Activated CD8-positive, alpha-beta T cell treated with anti-CD3 and anti-CD28 coated beads for 36 hours (primary cell): Measurements from ENCODE around the gene CHRM2. TPM values are rescaled to one million over a fixed set of nuclear protein-coding genes. Genes with fewer than 3 reads are reported as not detected.
"Not testable (repeated sequence)": the region's sequence is repeated elsewhere in the genome, so short reads cannot be mapped to it uniquely, and the experiment has no call there.

ENCODE experiments used
- ATAC-seq: fragments of 200-7000 bp; cut with Tn5 transposase; one replicate; pipeline ENCODE4 v1.10.0; 2021; ENCODE audit warnings: mild to moderate bottlenecking, moderate library complexity
- CTCF ChIA-PET: fragments of 350-600 bp; sonication (Branson Sonifier 250); formaldehyde crosslinking; loops from one replicate; lab custom pipeline; 2021; ENCODE audit warnings: antibody characterized with exemption; lab: Charles Lee
- POLR2A ChIA-PET: fragments of 350-600 bp; sonication (Branson Sonifier 250); formaldehyde crosslinking; loops from one replicate; lab custom pipeline; 2021; ENCODE audit warnings: antibody characterized with exemption; lab: Charles Lee
- DNase-seq: peaks from one replicate; pipeline ENCODE4 v3.0.0-alpha.2; 2020
- H3K27ac Mint-ChIP-seq: one replicate; pipeline ENCODE4 v1.8.0; 2021; ENCODE audit warnings: mild to moderate bottlenecking, mixed read lengths
- H3K27me3 Mint-ChIP-seq: one replicate; pipeline ENCODE4 v1.8.0; 2021; ENCODE audit warnings: mixed read lengths
- H3K36me3 Mint-ChIP-seq: one replicate; pipeline ENCODE4 v1.8.0; 2021; ENCODE audit warnings: low read depth, mixed read lengths
- H3K4me1 Mint-ChIP-seq: one replicate; pipeline ENCODE4 v1.8.0; 2021; ENCODE audit warnings: low read depth, mixed read lengths
- H3K4me3 Mint-ChIP-seq: one replicate; pipeline ENCODE4 v1.8.0; 2021; ENCODE audit warnings: mild to moderate bottlenecking, moderate library complexity, mixed read lengths
- H3K9me3 Mint-ChIP-seq: one replicate; pipeline ENCODE4 v1.8.0; 2021; ENCODE audit warnings: mixed read lengths
- CTCF ChIP-seq: fragments of 200-600 bp; IDR thresholded peaks from one replicate; pipeline ENCODE4 v1.8.0; 2022; ENCODE audit warnings: antibody characterized with exemption, mild to moderate bottlenecking
- intact Hi-C: fragments of 100-400 bp; cut with micrococcal nuclease; formaldehyde crosslinking; loops from one replicate; pipeline ENCODE4 v1.10.0; 2022
- total RNA-seq, 2 experiments: library from RNA; stranded (reverse); gene quantifications; one replicate each; pipeline ENCODE4 v1.2.3, GENCODE V29; 2021

Gene CHRM2
- total RNA-seq: not detected

GRCh38 chr7:136868496-136869000 lies at the start of gene CHRM2:
CHRM2 (plus strand) TSS chr7:136868652; CDS start chr7:137014866, 146,214 bp downstream.
- Mint-ChIP-seq H3K4me1 (no peaks in the 10 kb centered on the region), H3K9me3 (no peaks in the 10 kb centered on the region), H3K27me3 (peaks cover 35% of the 10 kb centered on the region), H3K36me3 (no peaks in the 10 kb centered on the region), H3K27ac (no peak within 1 kb of the TSS), H3K4me3 (no peak within 1 kb of the TSS)
- ChIA-PET CTCF (no interaction called here), POLR2A (no interaction called here)
- DNase-seq (no peak), ATAC-seq (no peak)
- intact Hi-C loops: no loop called here
- TF ChIP-seq CTCF: no peak

GRCh38 chr7:136831398-136831797 lies 37.1 kb upstream of the CHRM2 start:
- ATAC-seq, H3K4me1 Mint-ChIP-seq, H3K27me3 Mint-ChIP-seq, H3K4me3 Mint-ChIP-seq, H3K27ac Mint-ChIP-seq, H3K36me3 Mint-ChIP-seq, POLR2A ChIA-PET, CTCF ChIA-PET, H3K9me3 Mint-ChIP-seq, intact Hi-C loops, DNase-seq: not testable (repeated sequence)

GRCh38 chr7:136845899-136846465 lies 22.5 kb upstream of the CHRM2 start:
- intact Hi-C loops: no loop called here
- H3K36me3 Mint-ChIP-seq: no peaks in the 10 kb centered on the region
- H3K27me3 Mint-ChIP-seq: no peaks in the 10 kb centered on the region
- no peak for DNase-seq
- no peak for TF ChIP-seq CTCF
- ATAC-seq: no peak
- H3K4me1 Mint-ChIP-seq: no peaks in the 10 kb centered on the region
- H3K9me3 Mint-ChIP-seq: peaks cover 16% of the 10 kb centered on the region
- no peak overlapping the region for H3K4me3 Mint-ChIP-seq
- ChIA-PET CTCF (no interaction called here), POLR2A (no interaction called here)
- no peak overlapping the region for H3K27ac Mint-ChIP-seq

GRCh38 chr7:136847858-136848257 lies 20.6 kb upstream of the CHRM2 start:
- H3K27me3 Mint-ChIP-seq: no peaks in the 10 kb centered on the region
- no peaks in the 10 kb centered on the region for H3K36me3 Mint-ChIP-seq
- peaks cover 10% of the 10 kb centered on the region for H3K9me3 Mint-ChIP-seq
- no peaks in the 10 kb centered on the region for H3K4me1 Mint-ChIP-seq
- intact Hi-C loops: no loop called here
- ChIA-PET POLR2A (no interaction called here), CTCF (no interaction called here)
- H3K27ac Mint-ChIP-seq: no peak overlapping the region
- no peak for ATAC-seq
- DNase-seq: no peak
- H3K4me3 Mint-ChIP-seq: no peak overlapping the region
- TF ChIP-seq CTCF: no peak

GRCh38 chr7:136853654-136854053 lies 14.8 kb upstream of the CHRM2 start:
- Mint-ChIP-seq H3K27me3 (no peaks in the 10 kb centered on the region), H3K36me3 (no peaks in the 10 kb centered on the region), H3K4me3 (no peak overlapping the region), H3K4me1 (no peaks in the 10 kb centered on the region), H3K9me3 (peaks cover 14% of the 10 kb centered on the region), H3K27ac (no peak overlapping the region)
- DNase-seq: no peak
- CTCF ChIA-PET: no interaction called here
- no peak for ATAC-seq
- no peak for TF ChIP-seq CTCF
- intact Hi-C loops: no loop called here
- POLR2A ChIA-PET: no interaction called here
